Esophagus muscularis mucosa (tissue), 4 donors: ENCODE data around the gene KIFBP.

Experiments used
- CTCF ChIP-seq, 3 experiments: fragments of 200-600 bp in 2 of 3; fragments of 450-650 bp in 1 of 3; sonication (generic) in 2 of 3; IDR thresholded peaks; one replicate each; pipeline ENCODE4 v1.5.1; 2017 to 2019; ENCODE audit warnings: antibody characterized with exemption in 3 of 3, mild to moderate bottlenecking in 2 of 3, moderate library complexity in 1 of 3
- EP300 ChIP-seq: sonication (generic); formaldehyde crosslinking; IDR thresholded peaks from one replicate; pipeline ENCODE4 v1.6.1; 2017; ENCODE audit warnings: antibody characterized with exemption
- POLR2A ChIP-seq: fragments of 450-650 bp; IDR thresholded peaks from one replicate; pipeline ENCODE4 v1.6.1; 2017; ENCODE audit warnings: antibody characterized with exemption, moderate library complexity, mild to moderate bottlenecking, low read depth
- POLR2AphosphoS5 ChIP-seq, 2 donors: sonication (generic); formaldehyde crosslinking; IDR thresholded peaks; one replicate each; pipeline ENCODE4 v1.6.1; 2017; ENCODE audit warnings: antibody characterized with exemption in 2 of 2

DNA sequence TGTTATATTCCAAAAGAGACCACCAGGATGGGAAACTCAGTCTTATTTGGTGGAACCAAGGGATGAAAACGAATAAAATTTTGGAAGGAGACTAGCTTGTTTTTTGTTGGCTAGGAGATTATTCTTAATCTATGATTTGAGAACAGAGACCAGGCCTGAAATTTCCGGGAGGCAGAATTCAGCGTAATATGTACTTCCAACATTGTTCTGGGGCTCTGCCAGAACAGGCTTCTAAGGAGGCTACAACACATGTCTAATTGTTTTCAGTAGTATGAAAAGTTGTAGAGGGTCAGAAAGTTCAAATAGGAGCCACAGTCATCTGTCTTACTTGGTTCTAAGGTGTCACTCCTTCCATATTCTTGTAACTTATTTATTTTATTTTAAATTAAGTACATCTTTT, 30.9 kb upstream of the KIFBP start:
- TF ChIP-seq CTCF (IDR thresholded peaks at IDR 0.05) (no peak), POLR2AphosphoS5 (IDR thresholded peaks at IDR 0.05) (no peak), POLR2A (no peak), EP300 (no peak)
